Jurkat, Clone E6-1 (cell line): ENCODE data around the gene ASPSCR1.

Experiments
- DNase-seq: peaks from one replicate; pipeline ENCODE4 v3.0.0-alpha.2; 2011; ENCODE audit warnings: low read depth, low spot score
- H3K4me3 ChIP-seq: 2 replicates; pipeline ENCODE4 v1.5.1; 2011; ENCODE audit warnings: mild to moderate bottlenecking, low read length, control low read depth, moderate library complexity

The ASPSCR1 gene

DNA sequence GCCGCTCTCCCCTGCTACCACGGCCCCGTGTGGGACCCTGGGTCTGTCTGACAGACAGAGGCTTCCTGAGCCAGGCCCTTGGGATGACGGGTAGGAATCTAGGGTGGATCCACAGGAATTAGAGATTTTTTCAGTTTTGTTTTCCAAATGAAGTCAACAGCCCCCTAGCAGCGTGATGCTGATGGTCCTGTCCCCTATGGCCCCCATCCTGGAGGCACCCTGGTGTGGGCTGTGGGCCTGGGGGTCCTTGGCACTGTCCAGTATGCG, 29.7 kb downstream of the ASPSCR1 start:
- no peak for DNase-seq
- no peak overlapping the region for H3K4me3 ChIP-seq

- no peak for DNase-seq
- no peak overlapping the region for H3K4me3 ChIP-seq
Measured at GRCh38 chr17:82007495-82008257, 30.2 kb downstream of the ASPSCR1 start.

- DNase-seq, result no peak
- no peak overlapping the region for H3K4me3 ChIP-seq
Measured at GRCh38 chr17:82008258-82008940, 31.0 kb downstream of the ASPSCR1 start.

GRCh38 chr17:82008941-82009405, 31.5 kb downstream of the ASPSCR1 start:
- H3K4me3 ChIP-seq, result no peak overlapping the region

DNA sequence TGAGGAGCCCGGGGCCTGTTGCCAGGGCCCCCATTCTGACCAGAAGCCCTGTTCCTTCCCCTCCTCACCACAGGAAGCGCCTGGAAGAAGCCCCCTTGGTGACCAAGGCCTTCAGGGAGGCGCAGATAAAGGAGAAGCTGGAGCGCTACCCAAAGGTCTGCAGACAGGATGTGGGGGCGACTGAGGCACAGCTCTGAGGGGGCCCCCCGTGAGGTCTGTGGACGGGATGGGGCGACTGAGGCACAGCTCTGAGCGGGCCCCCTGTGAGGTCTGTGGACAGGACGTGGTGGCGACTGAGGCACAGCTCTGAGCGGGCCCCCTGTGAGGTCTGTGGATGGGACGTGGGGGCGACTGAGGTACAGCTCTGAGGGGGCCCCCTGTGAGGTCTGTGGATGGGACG, 32.0 kb downstream of the ASPSCR1 start:
- H3K4me3 ChIP-seq, result no peak overlapping the region
- DNase-seq, result no peak

More at GRCh38 chr17:82008941-82009405, 31.5 kb downstream of the ASPSCR1 start:
- no peak for DNase-seq

- no peak overlapping the region for H3K4me3 ChIP-seq
- no peak for DNase-seq
Measured at GRCh38 chr17:82010575-82011525, 33.4 kb downstream of the ASPSCR1 start.

DNA sequence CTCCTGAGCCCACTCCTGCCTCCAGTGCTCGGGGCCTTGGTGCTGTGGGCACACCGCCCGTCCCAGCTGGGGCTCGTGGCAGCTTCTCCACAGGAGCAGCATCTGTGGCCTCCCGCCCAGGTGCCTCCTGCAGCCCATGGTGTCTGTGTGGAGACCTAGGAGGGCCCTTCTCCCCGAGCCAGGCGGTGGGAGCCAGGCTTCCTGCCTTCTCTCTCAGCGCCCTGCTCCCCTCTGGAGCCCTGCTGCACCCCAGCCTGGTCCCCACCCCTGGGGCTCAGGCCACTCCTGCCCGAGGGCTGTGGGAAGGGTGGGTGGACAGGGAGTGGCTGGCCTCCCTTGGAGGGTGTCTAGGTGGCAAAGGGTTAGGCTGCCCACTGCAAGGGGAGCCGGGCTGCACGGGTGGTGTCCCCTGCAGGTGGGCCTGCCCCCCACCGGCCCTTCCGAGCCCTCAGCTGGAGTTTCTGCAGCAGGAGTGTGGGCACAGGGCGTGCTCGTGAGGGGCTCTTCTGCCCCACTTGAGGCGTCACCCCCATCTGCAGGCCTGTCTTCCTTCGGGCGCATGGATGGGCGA, 34.3 kb downstream of the ASPSCR1 start:
- H3K4me3 ChIP-seq, result no peak overlapping the region
- DNase-seq, result no peak

- DNase-seq, result no peak
Measured at GRCh38 chr17:82012261-82012639, 34.8 kb downstream of the ASPSCR1 start.

GRCh38 chr17:82012640-82013295, 35.3 kb downstream of the ASPSCR1 start:
- no peak for DNase-seq
- H3K4me3 ChIP-seq, result no peak overlapping the region

More at GRCh38 chr17:82012261-82012639, 34.8 kb downstream of the ASPSCR1 start:
- no peak overlapping the region for H3K4me3 ChIP-seq

GRCh38 chr17:82013341-82013740, 35.9 kb downstream of the ASPSCR1 start:
- DNase-seq, result no peak
- H3K4me3 ChIP-seq, result no peak overlapping the region

- no peak for DNase-seq
- H3K4me3 ChIP-seq, result no peak overlapping the region
Measured at GRCh38 chr17:82013772-82014321, 36.4 kb downstream of the ASPSCR1 start.

- H3K4me3 ChIP-seq, result no peak overlapping the region
- DNase-seq, result no peak
Measured at GRCh38 chr17:82014432-82014831, 37.0 kb downstream of the ASPSCR1 start.

- no peak for DNase-seq
- no peak overlapping the region for H3K4me3 ChIP-seq
Measured at GRCh38 chr17:82014971-82015310, 37.5 kb downstream of the ASPSCR1 start.

- H3K4me3 ChIP-seq, result no peak overlapping the region
- no peak for DNase-seq
Measured at GRCh38 chr17:82015311-82015971, 38.0 kb downstream of the ASPSCR1 start.

DNA sequence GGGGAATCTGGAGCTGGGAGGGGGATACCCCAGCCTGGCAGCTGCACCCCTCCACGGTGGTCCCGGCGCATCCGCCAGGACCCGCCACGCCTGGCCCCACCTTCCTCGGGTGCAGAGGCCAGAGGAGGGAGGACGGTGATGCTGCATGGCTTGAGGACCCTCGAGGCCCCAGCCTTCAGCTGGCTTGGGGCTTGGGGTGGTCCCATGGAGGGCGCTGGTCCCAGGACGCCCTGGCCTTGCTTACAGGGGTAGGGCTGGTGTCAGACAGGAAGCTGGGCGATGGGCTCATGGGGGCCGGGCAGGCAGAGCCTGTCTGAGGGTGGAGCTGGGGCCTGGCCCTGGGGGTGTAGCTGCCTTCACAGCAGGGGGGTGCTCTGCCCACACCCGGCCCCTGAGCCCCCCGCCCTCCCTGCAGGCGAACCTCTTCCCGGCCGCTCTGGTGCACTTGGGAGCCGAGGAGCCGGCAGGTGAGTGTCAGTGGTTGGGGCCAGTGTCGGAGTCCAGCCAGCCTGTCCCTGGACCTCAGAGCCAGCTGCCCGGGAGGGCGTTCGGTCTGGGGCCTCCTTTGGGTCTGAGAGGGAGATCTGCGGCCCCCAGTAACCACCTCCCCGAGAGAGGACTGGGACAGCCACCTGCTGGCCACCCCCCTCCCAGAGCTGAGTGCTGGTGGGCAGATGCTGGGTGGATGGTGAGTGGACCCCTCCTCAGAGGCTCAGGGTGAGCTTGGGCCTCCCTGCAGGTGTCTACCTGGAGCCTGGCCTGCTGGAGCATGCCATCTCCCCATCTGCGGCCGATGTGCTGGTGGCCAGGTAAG, 38.8 kb downstream of the ASPSCR1 start:
- H3K4me3 ChIP-seq, result no peak overlapping the region
- DNase-seq, result no peak

DNA sequence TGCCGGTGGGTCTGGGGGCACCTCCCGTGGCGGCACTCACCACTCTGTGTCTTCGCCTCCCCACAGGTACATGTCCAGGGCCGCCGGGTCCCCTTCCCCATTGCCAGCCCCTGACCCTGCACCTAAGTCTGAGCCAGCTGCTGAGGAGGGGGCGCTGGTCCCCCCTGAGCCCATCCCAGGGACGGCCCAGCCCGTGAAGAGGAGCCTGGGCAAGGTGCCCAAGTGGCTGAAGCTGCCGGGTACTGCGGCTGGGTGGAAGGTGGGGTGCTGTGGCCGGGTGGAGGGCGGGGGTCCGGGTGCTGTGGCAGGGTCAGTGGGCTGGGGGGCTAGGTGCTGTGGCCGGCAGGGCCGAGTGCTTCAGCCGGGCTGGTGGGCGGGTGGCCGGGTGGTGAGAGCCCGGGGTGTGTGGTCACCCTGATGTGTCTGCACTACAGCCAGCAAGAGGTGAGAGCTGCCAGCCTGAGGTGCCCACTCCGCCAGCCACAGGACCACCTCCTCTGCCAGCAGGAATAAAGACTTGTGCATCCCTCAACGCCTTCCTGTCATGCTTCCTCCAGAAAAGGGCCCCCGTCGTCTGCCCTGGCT, 39.5 kb downstream of the ASPSCR1 start:
- no peak for DNase-seq
- H3K4me3 ChIP-seq, result no peak overlapping the region

DNA sequence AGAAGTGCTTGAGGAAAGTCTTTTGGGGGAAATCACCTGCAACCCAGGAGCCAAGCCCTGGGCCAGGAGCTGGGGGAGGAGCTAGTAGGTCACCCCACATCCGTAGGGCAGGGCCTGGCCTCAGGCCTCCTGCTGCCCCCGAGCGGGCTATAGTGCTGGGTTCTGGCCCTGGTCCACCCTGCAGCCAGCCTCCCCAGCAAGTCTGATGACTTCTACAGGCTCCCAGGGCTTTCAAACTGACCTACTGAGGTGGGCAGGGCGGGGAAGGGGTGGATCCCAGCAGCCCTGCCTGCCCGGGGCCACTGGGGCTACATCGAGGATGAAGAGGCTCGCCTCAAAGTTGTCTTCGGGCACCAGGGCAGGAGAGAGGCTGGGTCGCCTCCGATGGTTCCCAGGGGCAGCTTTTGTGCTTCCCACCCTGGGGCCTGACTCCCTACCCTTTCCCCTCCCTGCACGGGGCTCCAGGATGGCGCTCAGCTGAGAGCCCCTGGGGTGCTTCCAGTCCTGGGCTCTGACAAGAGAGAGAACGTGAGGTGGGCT, 40.3 kb downstream of the ASPSCR1 start:
- no peak for DNase-seq
- no peak overlapping the region for H3K4me3 ChIP-seq
